ENCODE data around the gene ANKS1B.

ANKS1B gene

DNA sequence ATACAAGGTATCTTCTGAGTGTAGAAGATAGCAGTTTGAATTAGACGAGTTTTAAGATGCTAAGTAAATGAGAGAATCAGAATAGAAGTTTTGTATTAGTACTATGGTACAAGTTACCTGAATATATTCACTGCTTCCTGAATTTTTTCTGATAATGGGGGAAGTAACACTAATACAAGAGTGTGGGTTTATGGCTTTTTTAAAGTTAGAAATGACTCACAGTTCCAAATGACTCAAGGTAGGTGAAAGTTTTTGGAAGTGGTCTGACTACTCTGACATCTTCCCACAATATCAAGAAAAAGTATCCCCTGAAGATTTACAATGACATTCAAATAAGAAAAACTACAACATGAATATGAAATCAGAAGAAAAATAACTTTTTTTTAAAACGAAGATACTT, 460.9 kb downstream of the ANKS1B start:
- Histone ChIP-seq H3K27ac (no peak overlapping the region), H3K4me3 (no peak overlapping the region)

DNA sequence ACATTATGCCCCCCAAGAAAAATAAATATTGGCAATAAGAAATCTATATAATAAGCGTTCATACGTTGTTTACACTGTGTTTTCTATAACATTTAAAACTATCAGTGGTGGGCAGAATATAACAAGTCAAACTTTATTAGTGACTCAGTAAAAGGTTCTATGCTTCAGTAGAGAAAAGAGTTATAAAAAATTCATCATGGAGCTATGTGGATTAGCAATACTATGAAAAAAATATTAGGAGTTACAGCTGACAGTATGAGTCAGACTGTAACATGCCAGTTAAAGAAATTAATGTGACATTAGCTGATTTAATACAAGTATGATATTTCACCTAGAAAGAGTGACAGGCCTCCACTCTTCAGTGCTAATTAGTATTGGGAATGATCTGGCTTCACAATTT, 462.3 kb downstream of the ANKS1B start:
- H3K27ac ChIP-seq: no peak overlapping the region
- no peak overlapping the region for H3K4me3 ChIP-seq

DNA sequence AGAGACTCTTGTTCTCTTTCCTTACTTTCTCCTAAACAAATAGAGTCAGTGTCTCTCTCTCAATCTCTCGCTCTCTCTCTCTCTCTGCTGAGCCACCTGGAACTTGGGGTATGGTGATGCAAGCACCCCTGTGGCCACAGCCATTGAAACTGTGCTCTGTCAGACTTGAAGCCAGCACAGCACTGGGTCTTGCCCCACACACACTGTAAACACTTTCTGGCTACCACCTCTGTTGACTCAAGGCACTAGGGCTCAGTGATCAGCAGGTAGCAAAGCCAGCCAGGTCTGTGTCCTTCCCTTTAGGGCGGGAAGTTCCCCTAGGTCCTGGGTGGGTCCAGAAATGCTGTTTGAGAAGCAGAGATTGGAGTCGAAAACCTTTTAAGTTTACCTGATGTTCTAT, 463.1 kb downstream of the ANKS1B start:
- H3K27ac ChIP-seq: no peak overlapping the region
- H3K4me3 ChIP-seq: no peak overlapping the region

DNA sequence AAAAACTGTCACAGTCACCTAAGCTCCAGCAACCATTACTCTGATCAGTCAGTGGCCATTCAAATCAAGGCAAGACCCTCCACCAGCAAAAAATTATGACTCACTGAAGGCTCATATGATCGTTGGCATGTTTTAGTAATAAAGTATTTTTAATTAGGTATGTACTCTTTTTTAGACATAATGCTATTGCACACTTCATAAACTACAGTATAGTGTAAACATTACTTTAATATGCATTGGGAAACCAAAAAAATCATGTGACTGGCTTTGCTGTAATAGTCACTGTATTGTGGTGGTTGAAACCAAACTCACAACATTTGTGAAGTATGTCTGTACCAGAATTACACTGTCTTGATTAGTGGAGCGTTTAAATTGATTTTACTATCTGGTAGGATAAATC, 471.7 kb downstream of the ANKS1B start:
- H3K27ac ChIP-seq: no peak overlapping the region

DNA sequence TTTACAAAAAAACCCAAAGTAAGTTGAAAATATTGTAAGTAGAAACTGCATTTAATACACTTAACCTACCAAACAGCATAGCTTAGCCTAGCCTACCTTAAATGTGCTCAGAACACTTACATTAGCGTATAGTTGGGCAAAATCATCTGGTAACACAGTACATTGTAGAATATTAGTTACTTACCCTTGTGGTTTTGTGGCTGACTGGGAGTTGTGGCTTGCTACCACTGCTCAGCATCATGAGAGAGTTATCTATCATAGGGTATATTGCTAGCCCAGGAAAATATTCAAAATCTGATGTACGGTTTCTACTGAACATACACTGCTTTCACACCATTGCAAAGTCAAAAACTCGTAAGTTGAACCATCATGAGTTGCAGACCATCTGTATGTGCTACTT, 478.9 kb downstream of the ANKS1B start:
- no peak overlapping the region for H3K27ac ChIP-seq
- no peak overlapping the region for H3K4me3 ChIP-seq

More for the DNA sequence above, 471.7 kb downstream of the ANKS1B start:
- no peak overlapping the region for H3K4me3 ChIP-seq

DNA sequence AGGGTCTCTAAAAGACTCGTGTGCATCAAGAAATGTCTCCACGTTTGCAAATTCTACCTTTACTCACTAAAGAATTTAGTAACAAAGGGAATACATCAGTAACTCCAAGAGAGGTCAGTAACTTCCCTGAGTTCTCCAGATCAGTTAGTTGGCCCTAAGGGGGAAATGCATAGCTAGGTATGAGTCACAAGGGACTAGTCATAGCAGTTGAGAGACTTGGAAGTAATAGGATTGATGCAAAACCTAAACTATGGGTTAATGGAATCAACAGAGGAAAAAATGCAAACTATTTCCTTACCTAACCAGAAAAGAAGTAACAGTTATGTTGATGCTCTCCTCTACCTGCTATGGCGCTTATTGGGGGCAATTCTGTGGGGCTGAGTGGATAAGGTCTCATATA, 486.0 kb downstream of the ANKS1B start:
- H3K4me3 ChIP-seq: no peak overlapping the region
- no peak overlapping the region for H3K27ac ChIP-seq

DNA sequence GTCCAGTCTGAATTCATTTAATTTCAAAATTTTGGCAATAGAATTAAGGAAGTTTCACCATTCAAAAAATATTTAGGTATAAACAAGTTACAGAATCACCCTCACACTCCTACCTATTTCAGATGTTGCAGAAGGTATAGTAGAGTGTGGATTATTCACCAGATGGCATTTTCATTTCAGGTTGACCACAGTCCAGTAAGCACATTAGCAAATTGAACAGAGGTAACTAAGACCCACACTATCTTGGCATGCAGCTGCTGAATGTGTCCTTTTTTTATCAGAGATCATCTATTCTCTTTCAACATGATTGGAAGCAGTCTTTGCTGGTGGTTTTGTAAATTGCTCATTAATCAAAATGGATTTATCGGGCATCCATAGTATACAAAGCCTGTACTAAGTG, 488.9 kb downstream of the ANKS1B start:
- H3K4me3 ChIP-seq: no peak overlapping the region
- H3K27ac ChIP-seq: no peak overlapping the region

DNA sequence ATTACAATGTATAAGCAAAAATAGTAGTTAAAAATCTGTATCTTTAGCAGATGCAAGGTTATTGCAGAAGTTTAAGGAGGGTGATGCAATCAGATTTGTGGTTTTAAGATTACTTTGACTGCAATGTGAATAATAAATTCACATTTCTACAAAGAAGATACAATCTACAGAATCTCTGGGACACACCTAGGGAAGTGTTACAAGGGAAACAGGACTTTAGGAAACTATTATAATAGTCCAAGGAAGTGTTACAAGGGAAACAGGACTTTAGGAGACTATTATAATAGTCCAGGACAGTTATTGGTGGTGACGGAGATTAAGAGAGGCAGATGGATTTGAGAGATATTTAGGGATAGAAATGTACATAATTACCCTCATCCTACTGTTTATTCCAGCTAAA, 491.5 kb downstream of the ANKS1B start:
- H3K27ac ChIP-seq: no peak overlapping the region

DNA sequence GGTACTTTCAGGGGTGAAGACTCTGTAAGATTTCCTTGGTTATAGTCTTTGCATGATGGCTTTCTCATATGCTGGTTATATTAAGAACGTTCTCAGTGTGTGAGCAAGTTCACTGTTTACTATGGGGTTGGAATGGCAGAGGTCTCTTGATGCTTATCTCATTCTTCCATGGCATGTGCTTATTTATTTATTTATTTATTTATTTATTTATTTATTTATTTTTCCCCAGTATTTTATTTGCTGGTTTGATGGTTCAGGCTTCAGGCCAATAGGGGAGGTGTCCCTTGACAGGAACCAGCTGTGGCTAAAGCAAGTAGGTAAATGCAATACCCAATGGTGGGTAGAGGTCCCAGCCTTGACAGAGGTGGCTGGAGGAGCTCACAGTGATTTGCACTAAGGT, 498.5 kb downstream of the ANKS1B start:
- no peak overlapping the region for H3K27ac ChIP-seq
- H3K4me3 ChIP-seq: no peak overlapping the region

More for the DNA sequence above, 491.5 kb downstream of the ANKS1B start:
- H3K4me3 ChIP-seq: no peak overlapping the region

DNA sequence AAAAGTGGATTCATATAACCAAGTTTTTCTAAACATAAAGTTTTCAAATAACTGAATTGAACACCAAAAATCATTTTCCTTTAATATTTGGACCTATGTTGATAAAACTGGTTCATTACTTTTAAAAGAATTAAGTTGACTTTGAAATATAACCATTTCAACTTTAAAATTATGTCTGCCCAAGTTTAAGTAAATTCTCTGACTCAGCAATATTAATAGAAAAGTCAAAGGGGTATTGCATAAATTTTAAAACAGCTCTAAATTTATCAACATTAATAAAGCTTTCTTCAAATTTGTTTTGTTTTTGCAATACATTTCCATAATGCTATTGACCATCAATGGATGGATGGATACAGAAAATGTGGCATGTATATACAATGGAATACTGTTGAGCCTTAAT, 505.6 kb downstream of the ANKS1B start:
- Histone ChIP-seq H3K4me3 (no peak overlapping the region), H3K27ac (no peak overlapping the region)

DNA sequence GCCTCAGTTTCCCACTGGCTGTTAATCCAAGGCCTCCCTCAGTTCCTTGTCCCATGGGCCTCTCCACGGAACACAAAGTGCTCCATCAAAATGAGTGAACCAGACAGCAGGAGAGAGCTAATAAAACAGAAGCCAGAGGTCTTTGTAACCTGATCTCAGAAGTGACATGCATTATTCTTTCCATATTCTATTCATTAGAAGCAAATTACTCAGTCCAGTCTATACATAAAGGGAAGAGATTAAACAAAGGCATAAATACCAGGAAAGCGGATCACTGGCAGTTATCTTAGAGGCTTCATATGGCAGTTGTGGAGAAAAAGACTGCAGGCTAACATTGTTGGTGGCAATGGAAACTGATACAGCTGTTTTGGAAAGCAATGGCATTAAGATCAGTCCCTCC, 507.8 kb downstream of the ANKS1B start:
- no peak overlapping the region for H3K4me3 ChIP-seq
- H3K27ac ChIP-seq: no peak overlapping the region

DNA sequence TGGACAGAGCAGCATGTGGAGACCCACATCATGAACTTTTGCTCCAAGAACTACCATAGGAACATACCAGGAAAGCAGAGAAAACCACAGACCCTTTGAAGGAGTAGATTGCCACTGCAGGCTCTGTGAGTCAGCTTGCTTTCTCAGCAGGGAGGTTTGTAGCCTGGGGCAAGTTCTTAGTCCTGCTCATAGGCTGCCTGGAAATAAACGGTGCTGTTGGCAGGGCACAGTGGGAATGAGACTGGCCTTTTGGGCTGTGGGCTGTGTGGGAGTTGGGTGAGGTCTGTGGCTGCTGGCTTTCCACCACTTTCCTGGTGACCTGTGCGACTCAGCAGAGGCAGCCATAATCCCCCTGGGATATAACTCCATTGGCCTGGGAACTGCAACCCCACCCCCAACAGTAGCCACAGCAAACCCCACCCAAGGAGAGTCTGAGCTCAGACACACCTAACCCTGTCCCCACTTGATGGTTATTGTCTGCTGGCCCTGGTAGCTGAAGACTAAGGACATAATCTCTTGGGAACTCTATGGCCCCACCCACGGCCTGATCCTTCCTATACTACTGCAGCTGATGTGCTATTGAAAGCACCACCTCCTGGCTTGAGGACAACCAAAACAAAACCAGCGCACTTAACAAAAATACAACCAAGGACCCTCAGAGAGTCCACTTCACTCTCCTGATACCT, 529.2 kb downstream of the ANKS1B start:
- Histone ChIP-seq H3K4me3 (no peak overlapping the region), H3K27ac (peak overlapping the region in 1 of 21 experiments; percentile 84)

DNA sequence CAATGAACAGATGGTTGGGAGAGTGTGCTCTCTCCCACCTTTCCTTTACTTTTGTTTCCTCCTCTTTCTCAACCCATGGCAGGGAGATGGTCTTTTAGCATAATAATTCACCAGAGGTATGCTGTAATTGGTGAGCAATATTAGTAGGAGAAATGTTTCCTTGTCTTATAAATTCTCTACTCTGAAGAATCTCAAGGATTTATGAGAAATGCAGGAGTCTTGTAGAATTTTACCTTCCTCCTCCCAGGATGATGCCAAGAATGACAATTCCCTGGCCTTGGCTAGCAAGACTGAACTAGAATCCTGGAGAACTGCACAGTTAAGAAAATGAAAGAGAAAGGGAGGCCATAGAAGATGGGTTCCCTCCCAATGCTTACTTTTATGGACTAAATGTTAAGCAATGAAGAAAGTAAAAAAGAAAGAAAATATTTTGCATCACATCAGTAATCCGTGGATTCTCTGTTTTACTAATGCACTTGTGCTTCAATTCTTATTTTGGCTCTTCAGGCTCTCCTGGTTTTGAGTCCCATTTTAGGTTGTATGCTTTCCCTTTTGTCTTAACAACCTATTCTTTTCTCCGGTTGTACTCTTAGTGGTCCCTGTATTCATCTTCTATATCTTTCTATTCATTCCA, 530.1 kb downstream of the ANKS1B start:
- H3K4me3 ChIP-seq: no peak overlapping the region
- H3K27ac ChIP-seq: peak overlapping the region in 3 of 21 experiments; percentile 59 to 84 (median 75)

DNA sequence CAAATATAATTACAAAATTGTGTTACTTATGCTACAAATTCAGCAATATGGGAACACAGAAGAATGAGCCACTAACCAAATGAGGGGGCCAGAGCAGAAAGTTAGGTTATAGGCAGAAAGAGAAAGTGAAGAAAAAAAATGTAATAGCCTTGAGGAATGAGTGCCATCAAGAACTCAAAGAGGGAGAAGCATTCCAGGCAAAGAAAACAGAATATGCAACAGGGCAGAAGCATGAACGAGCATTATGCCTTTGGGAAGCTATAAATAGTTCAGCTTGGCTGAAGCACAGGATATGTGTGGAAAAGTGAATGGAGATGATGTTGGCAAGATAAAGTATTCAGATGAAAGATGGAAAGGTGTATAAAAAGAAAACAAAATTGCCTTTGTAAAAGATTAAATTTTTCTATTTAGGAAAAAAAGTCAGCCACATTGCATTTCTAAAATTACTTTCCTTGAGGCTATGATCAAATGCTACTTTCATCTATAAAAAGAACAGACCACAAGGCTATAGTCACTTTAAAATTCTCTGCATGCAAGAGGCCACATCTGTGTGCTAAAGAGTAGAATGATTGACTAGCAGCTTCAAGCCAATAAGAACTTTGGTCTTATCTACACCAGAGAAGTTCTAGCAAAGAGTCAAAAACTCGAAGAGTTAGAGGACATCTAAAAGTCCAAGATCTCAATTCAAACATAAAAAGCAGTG, 530.7 kb downstream of the ANKS1B start:
- H3K4me3 ChIP-seq: no peak overlapping the region

DNA sequence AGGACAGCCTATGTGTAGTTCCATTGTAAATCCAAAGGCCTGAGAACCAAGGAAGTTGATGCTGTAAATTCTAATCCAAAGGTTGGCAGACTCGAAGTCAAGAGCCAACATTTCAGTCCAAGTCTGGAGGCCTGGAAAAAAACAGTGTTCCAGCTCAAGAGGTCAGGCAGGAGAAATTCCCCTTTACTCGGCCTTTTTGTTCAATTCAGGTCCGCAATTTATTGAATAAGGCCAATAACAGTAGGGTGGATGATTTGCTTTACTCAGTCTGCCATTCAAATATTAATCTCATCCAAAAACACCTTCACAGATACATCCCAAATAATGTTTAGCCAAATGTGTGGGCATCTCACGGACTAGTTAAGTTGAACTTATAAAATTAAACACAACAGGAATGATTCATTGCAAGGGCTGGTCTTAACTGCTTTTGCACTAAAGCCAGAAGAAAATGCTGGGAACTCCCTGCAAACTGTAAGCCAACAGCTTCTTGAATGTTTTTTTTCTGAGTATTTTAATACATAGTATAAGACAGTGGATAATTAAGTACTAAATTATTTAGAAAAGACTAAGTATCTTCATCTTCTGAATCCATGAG, 534.6 kb downstream of the ANKS1B start:
- peak overlapping the region in 2 of 21 experiments; percentile 12 to 36 for H3K27ac ChIP-seq
- H3K4me3 ChIP-seq: no peak overlapping the region

More for the DNA sequence above, 530.7 kb downstream of the ANKS1B start:
- peak overlapping the region in 11 of 21 experiments; percentile 12 to 84 (median 69) for H3K27ac ChIP-seq

DNA sequence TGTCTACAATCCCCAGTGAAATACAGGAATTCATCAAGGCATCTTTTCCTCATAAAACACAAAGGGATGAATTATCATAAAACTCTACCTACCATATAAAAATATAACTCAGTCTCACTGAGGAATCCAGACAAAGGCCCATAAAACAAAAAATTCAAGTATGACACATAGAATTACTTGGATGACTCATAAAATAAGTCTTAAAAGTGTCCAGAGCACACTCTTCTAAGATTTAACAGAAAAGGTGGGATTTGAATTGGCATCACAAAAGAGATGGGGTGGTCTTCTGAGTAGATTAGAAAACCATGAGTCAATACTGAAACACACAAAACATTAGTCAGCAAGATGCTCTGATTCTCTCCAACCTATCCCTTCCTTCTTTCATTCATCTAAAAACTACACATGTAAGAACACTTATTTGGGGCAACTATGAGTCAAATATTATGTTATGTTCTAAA, 539.8 kb downstream of the ANKS1B start:
- Histone ChIP-seq H3K4me3 (no peak overlapping the region), H3K27ac (no peak overlapping the region)

DNA sequence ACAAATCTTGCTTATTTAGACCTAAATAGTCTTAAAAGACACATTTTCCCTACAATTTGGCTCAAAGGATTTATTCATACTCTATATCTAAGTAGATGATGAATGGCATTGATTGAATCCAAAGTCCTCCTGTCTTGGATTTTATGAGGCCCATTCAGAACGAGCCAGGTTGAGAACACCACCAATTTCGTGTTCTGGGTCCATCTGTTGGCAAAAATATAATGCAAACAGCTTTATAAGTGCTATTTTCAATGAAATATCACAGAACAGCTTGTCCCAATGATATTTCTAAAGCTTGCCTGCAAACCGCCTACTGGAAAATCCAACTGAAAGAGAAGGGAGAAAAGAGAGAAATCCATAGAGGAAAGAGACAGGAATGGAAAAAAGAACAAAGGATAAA, 542.0 kb downstream of the ANKS1B start:
- no peak overlapping the region for H3K27ac ChIP-seq

DNA sequence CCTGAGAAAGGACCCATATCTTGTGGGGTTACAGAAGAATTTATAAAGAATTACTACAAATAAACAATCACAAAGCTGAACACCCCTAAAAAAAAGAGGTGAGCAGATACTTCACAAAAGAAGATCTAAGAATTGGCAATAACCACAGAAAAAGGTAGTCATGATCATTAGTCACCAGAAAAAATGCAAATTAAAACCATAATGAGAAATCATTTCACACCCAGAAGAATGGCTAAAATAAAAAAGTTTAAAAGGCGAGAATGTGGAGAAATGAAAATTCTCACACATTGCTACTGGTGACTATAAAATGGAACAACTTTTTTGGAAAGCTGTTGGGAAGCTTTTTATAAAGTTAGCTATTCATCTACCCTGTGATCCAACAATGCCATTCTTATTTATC, 545.3 kb downstream of the ANKS1B start:
- H3K27ac ChIP-seq: no peak overlapping the region
- no peak overlapping the region for H3K4me3 ChIP-seq

More for the DNA sequence above, 542.0 kb downstream of the ANKS1B start:
- no peak overlapping the region for H3K4me3 ChIP-seq

DNA sequence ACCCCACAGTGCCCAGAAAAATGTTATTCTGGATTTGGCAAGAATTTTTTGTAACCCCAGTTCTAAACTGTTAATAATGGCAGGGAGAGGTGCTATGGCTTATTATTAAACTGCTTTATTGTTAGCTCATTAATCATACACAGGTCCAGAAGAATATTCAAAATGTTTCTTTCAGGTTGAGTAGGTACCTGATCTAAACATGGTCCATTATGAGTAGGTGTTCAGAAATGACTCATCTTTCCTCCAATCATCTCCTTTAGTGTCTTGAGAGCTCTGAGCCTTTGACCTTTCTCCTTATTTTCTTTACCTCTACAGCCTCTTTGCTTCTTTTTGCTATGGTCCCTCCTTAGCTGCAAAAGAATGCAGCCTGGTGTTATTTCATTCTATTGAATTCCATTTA, 548.2 kb downstream of the ANKS1B start:
- no peak overlapping the region for H3K27ac ChIP-seq
- no peak overlapping the region for H3K4me3 ChIP-seq

DNA sequence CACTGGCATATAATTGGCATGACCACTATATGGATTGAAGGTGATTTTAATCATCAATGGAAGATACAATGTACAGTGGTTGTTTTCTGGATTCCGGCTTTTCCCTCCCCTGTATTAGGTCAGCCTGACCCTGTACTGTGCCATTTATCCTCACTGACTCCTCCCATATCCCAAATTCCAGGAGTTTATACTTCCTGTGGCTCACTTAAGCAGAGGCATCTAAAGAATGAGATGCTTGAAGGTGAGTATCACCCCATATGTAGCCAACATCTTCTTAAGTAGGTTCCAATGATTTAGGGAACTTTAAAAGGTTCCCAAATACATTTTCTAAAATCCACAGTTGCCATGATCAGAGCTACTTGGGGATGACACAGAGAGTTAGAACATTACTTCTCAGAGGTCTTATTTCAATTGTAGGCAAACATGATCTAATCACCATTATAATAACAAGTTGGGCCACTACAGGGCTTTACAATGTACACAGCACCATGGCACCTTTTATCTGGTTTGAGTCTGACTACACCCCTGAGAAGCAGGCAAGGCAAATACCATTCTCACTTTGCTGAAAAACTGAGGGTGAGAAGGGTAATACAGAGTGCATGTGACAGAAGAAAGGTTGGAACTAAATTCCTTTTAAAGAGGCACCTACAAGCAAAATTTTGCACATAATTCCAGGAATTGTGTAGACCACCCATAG, 549.5 kb downstream of the ANKS1B start:
- Histone ChIP-seq H3K27ac (no peak overlapping the region), H3K4me3 (no peak overlapping the region)
